ENCODE measurements around the gene MKLN1.

Gene MKLN1

DNA sequence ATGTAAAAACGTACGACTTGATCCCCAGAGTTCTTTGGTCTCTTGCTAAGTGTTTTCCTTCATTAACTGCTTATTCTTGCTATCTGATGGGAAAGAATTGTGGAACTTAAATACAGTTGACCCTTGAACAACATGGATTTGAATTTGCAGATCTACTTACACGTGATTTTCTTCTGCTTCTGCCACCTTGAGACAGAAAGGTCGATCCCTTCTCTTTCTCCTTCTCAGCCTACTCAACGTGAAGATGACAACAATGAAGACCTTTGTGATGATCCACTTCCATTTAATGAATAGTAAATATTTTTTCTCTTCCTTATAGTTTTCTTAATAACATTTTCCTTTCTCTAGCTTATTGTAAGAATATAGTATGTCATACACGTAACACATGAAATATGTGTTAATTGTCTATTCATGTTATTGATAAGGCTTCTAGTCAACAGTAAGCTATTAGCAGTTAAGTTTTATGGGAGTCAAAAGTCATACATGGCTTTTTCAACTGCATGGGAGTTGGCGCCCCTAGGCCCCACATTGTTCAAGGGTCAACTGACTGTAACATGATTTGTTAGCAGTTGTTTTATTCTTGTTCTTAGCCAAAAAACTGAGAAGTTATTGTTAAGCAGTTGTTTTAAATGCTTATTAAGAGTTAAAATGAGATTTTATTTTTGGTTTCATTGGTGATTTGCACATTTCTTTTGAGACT, 11.2 kb downstream of the MKLN1 start:
- intact Hi-C loops (cut with DNase I) = no loop called here
- no peak for DNase-seq

DNA sequence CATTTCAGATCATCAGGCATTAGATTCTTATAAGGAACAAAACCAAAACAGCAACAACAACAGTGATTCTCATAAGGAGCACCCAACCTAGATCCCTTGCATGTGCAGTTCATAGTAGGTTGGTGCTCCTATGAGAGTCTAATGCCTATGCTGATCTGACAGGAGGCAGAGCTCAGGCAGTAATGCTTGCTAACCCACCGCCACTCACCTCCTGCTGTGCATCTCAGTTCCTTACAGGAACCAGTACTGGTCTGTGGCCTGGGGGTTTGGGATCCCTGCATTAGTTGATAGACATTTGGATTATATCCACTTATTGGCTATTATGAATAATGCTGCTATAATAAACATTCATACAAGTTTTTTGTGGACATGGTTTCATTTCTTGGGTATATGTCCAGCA, 14.0 kb downstream of the MKLN1 start:
- intact Hi-C loops (cut with DNase I) = no loop called here
- DNase-seq = no peak

DNA sequence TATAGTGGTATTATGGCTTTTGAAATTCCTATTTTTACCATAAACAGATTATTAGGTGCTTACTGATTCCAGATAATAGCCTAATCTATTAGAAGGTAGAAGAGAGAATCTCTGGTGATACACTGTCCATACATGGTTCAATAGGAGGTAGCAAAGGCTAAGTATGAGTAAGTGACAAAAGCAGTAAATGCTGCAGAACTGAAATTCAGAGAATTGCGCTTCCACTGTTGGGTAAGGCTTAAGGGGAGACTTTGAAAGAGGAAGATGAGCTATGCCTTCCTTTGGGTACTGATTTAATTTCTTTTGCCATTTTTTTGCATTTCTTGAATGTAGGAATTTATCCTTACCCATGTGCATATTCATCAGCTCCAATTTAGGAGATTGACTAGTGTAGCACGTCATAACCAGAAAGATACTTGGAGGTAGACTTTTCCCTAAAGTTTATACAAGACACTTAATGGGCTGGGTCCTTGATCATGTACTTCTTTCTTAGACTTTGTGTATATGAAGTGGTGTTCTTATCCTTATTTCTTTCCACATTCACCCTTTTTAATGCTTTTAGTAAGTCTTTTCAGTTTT, 15.3 kb downstream of the MKLN1 start:
- intact Hi-C loops (cut with DNase I) = no loop called here
- no peak for DNase-seq

DNA sequence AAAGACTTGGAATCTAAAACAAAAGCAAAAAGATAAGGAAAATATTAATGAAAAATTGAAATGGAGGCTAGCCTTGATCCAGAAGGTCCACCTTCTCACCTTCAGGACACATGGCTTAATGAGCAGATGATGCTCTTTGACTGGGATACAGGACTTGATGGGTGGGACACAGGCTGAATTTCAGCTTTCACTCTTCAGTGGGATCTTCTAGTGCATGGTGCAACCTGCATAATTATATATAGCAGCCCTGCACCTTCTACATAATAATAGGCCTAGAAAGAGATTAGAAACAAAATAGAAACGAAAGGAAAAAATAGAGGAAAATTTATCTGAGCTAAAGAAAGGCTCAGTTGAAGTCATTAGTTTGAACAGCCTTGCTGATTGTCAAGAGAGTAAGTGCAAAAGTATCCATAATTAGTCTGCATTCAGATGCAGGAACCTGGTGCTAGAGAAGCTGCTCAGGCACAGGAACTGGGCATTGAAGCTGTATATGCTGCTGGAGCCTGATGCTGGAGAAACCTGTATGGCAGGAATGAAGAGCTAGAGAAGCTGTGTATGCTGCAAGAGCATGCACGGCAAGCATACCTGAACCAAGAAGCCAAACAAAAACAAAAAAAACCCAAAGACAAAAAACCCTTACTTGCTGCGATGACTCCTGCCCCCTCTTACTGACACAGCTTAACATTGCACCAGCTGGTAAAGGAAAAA, 19.4 kb downstream of the MKLN1 start:
- intact Hi-C loops (cut with DNase I) = no loop called here
- DNase-seq = no peak

- intact Hi-C loops (cut with DNase I) = no loop called here
- DNase-seq = no peak
Measured at GRCh38 chr7:131352032-131352431, 24.4 kb downstream of the MKLN1 start.

DNA sequence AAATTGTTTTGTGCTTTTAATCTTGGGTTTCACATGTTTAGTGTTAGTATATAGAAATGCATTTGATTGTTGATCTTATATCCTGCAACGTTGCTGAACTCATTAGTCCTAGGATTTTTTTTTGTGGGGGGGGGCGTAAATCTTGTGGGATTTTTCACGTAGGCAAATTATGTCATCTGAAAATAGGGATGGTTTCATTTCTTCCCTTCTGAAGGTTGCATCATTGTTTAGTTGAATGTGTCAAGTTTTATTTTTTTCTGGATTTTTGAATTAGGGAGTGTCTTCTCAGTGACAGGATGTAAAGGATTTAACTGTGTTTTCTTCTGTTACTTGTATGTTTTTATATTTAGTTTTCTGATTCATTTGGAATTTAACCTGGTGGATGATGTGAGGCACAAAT, 26.7 kb downstream of the MKLN1 start:
- DNase-seq = no peak
- intact Hi-C loops (cut with DNase I) = no loop called here

DNA sequence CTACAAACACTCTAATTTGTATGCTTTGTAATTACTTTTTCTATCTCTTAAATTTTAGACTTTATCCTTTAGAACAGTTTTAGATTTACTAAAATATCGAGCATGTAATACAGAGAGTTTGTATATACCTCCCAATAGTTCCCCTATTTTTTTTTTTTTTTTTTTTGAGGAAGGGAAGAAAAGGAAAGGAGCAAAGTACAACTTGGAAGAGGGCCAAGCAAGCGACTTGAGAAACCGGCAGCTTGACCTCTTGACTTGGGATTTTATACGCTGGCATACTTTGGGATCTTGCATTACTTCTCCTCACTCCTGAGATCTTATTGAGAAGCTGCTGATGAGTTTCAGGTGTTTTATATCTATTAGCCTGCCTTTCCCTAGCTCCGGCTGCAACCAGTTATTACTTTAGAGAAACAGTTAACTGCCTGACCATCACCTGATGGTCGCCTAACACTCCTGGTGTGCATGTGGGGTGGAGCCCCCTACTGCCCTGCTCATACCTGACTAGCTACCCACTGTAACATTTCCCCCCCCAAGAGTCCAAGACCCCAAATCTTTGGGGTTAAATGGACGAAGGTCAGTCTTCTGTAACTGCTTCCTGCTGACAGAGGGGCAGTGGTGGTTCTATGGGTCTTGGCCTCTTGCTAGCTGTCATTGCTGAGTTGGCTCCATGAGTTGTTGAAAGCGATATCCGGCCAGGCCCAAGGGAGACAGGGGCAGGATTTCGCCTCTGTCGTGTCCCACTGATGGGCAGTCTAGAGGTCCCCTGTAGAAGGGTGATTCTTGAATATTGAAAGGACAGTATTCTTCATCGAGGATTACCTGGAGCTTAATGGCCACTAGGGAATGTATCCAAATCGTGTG, 28.5 kb downstream of the MKLN1 start:
- peak in 1 of 42 donors; percentile 6 for DNase-seq
- intact Hi-C loops (cut with DNase I) = no loop called here

- no peak for DNase-seq
- intact Hi-C loops (cut with DNase I) = no loop called here
Measured at GRCh38 chr7:131357282-131357880, 29.7 kb downstream of the MKLN1 start.

DNA sequence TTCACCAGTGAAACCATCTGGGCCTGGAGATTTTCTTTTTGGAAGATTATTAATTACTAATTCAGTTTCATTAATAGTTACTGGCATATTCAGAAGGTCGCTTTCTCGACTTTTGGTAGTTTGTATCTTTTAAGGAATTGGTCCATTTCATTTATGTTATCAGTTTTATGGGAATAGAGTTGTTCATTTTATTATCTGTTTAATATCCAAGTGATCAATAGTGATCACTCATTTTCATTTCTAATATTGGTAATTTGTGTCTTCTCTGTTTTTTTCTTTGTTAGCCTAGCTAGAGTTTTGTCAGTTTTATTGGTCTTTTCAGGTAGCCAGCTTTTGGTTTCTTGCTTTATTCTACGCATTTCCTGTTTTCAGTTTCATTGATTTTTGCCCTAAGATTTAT, 31.0 kb downstream of the MKLN1 start:
- intact Hi-C loops (cut with DNase I) = no loop called here
- no peak for DNase-seq

- intact Hi-C loops (cut with DNase I) = no loop called here
- no peak for DNase-seq
Measured at GRCh38 chr7:131359136-131359776, 31.6 kb downstream of the MKLN1 start.

- intact Hi-C loops (cut with DNase I) = no loop called here
- DNase-seq = no peak
Measured at GRCh38 chr7:131363719-131364118, 36.0 kb downstream of the MKLN1 start.

DNA sequence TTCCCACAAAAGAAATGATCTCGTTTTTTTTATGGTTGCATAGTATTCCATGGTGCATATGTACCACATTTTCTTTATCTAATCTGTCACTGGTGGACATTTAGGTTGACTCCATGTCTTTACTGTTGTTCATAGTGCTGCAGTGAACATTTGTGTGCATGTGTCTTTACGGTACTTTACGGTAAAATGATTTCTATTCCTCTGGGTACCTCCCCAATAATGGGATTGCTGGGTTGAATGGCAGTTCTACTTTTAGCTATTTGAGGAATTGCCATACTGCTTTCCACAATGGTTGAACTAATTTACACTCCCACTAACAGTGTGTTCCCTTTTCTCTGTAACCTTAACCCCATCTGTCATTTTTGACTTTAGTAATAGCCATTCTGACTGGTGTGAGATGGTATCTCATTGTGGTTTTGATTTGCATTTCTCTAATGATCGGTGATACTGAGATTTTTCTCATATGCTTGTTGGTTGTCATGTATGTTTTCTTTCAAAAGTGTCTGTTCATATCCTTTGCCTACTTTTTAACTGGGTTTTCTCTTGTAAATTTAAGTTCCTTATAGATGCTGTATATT, 37.2 kb downstream of the MKLN1 start:
- no peak for DNase-seq
- intact Hi-C loops (cut with DNase I) = no loop called here

DNA sequence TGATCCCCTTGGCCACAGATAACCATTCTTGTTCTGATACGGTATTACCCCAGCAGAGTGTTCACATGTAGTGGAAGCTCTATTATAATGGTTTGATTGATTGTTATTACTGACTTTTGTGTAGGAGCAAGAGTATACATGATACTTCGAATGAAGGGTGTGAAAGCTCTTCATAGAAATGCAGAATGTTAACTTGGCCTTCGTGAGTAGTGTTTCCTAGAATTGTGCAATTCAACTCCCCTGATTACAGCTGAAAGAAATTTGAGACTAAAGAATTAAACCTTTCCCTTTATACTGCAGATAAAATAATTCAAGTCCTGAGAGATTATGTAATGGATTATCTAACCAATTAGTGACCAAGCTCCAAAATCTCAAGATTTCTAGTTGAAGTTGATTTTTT, 38.2 kb downstream of the MKLN1 start:
- intact Hi-C loops (cut with DNase I) = no loop called here
- DNase-seq = no peak

- intact Hi-C loops (cut with DNase I) = no loop called here
- no peak for DNase-seq
Measured at GRCh38 chr7:131369354-131369753, 41.7 kb downstream of the MKLN1 start.

- no peak for DNase-seq
Measured at GRCh38 chr7:131370523-131370968, 42.9 kb downstream of the MKLN1 start.

GRCh38 chr7:131371411-131371810, 43.7 kb downstream of the MKLN1 start:
- no peak for DNase-seq
- intact Hi-C loops (cut with DNase I) = no loop called here

More at GRCh38 chr7:131370523-131370968, 42.9 kb downstream of the MKLN1 start:
- intact Hi-C loops (cut with DNase I) = no loop called here

- intact Hi-C loops (cut with DNase I) = no loop called here
- no peak for DNase-seq
Measured at GRCh38 chr7:131372554-131372953, 44.9 kb downstream of the MKLN1 start.

DNA sequence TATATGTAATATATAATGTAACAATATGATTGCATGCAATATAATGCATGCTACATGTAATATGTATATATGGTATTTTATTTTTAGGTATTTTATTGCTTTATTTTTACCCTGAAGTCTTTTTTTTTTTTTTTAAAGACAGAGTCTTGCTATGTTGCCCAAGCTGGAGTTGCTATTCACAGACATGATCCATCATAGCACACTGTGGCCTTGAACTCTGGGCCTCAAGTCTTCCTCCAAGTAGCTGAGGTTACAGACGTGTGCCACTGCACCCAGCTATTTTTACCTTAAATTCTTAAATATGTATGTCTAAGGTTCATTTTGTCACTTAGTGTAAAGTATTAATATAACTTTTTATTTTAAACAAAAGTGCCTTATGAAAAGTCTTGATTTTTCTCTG, 47.1 kb downstream of the MKLN1 start:
- intact Hi-C loops (cut with DNase I) = no loop called here
- no peak for DNase-seq

Data from head of caudate nucleus (tissue), 42 donors.